GM12865 (cell line): ENCODE data around the gene UGT1A4.

Experiments used
- DNase-seq: peaks from one replicate; pipeline ENCODE4 v3.0.0; 2010; ENCODE audit warnings: low read depth
- H3K4me3 ChIP-seq: 2 replicates; pipeline ENCODE4 v1.5.1; 2011; ENCODE audit warnings: mild to moderate bottlenecking, low read depth, low read length, control low read depth
- CTCF ChIP-seq: IDR thresholded peaks from 2 replicates; pipeline ENCODE4 v1.5.1; 2011; ENCODE audit warnings: low read length, control low read depth, low read depth, inconsistent platforms; ENCODE audit not compliant: insufficient read depth; ENCODE audit errors: missing control alignments

Gene UGT1A4

GRCh38 chr2:233816771-233817170, 98.2 kb downstream of the UGT1A4 start:
- H3K4me3 ChIP-seq, result no peak overlapping the region
- DNase-seq, result no peak
- TF ChIP-seq CTCF, result no peak

- DNase-seq, result no peak
- TF ChIP-seq CTCF, result no peak
- H3K4me3 ChIP-seq, result no peak overlapping the region
Observed at GRCh38 chr2:233817361-233817911, 98.9 kb downstream of the UGT1A4 start.

- H3K4me3 ChIP-seq, result no peak overlapping the region
- no peak for TF ChIP-seq CTCF
- DNase-seq, result no peak
Observed at GRCh38 chr2:233817995-233818638, 99.6 kb downstream of the UGT1A4 start.

- TF ChIP-seq CTCF, result no peak
- H3K4me3 ChIP-seq, result no peak overlapping the region
- DNase-seq, result no peak
Observed at GRCh38 chr2:233818639-233819621, 100.4 kb downstream of the UGT1A4 start.

- H3K4me3 ChIP-seq, result no peak overlapping the region
- no peak for TF ChIP-seq CTCF
- no peak for DNase-seq
Observed at GRCh38 chr2:233819884-233820773, 101.6 kb downstream of the UGT1A4 start.

- no peak for TF ChIP-seq CTCF
- no peak for DNase-seq
- no peak overlapping the region for H3K4me3 ChIP-seq
Observed at GRCh38 chr2:233820774-233821105, 102.2 kb downstream of the UGT1A4 start.
